HepG2 (cell line): ENCODE data around the gene LIMK2. TPM values are rescaled to one million over a fixed set of nuclear protein-coding genes. Genes with fewer than 3 reads are reported as not detected.

ENCODE experiments used
- ATAC-seq: fragments of 200-7000 bp; cut with Tn5 transposase; 3 replicates; pipeline ENCODE4 v1.9.1; 2020; ENCODE audit warnings: mild to moderate bottlenecking, moderate library complexity
- BruUV-seq: library from RNA; stranded (reverse); fragments of 400-500 nt; replicated peaks from 2 replicates; lab custom pipeline; 2021; lab: Mats Ljungman, UMichigan
- CTCF ChIA-PET: fragments of 300-600 bp; formaldehyde crosslinking; extraction: SDS; loops from one replicate; lab custom pipeline; 2021; ENCODE audit warnings: low total read pairs, inconsistent platforms, low intra/inter-chr PET ratio; lab: Yijun Ruan, JAX
- POLR2A ChIA-PET: fragments of 350-600 bp; sonication (Branson Sonifier 250); formaldehyde crosslinking; loops from one replicate; lab custom pipeline; 2020; ENCODE audit warnings: antibody characterized with exemption, inconsistent platforms; lab: Yijun Ruan, JAX
- DNase-seq: peaks from one replicate; pipeline ENCODE4 v3.0.0-alpha.2; 2015; ENCODE audit warnings: low spot score
- FAIRE-seq: peaks from 3 replicates; lab custom pipeline; 2011; peaks lifted over from hg19 to GRCh38; lab: Jason Lieb, UNC
- H2AFZ ChIP-seq: one replicate; pipeline ENCODE4 v1.6.1; 2011; ENCODE audit warnings: low read length, inconsistent platforms
- H3K27ac ChIP-seq: fragments of 300-600 bp; 3 replicates; pipeline ENCODE4 v1.8.0; 2011; ENCODE audit warnings: mixed run types, mild to moderate bottlenecking, mixed read lengths, low read length, inconsistent platforms; ENCODE audit not compliant: insufficient read depth; ENCODE audit errors: extremely low read length
- H3K27me3 ChIP-seq, 2 experiments: fragments of 200-600 bp in 1 of 2; 2 replicates in 1 of 2; 3 replicates in 1 of 2; pipeline versions ENCODE4 v1.6.0 to v1.8.0; 2011; ENCODE audit warnings: low read length in 2 of 2, mild to moderate bottlenecking in 2 of 2, moderate library complexity in 2 of 2, inconsistent platforms in 1 of 2; ENCODE audit not compliant: insufficient read depth in 2 of 2, control insufficient read depth in 1 of 2
- H3K36me3 ChIP-seq, 2 experiments: fragments of 200-600 bp in 1 of 2; replicated peaks in 1 of 2; 2 replicates in 1 of 2; 3 replicates in 1 of 2; pipeline versions ENCODE4 v1.5.1 to v1.8.0; 2011; ENCODE audit warnings: low read length in 2 of 2, inconsistent platforms in 1 of 2; ENCODE audit not compliant: insufficient read depth in 2 of 2, control insufficient read depth in 1 of 2
- H3K4me1 ChIP-seq: 2 replicates; pipeline ENCODE4 v1.5.1; 2012; ENCODE audit warnings: low read length, inconsistent platforms; ENCODE audit not compliant: insufficient read depth
- H3K4me2 ChIP-seq: 2 replicates; pipeline ENCODE4 v1.6.0; 2011; ENCODE audit warnings: low read depth, low read length, inconsistent platforms
- H3K4me3 ChIP-seq, 3 experiments: fragments of 200-600 bp in 1 of 3; sonication (generic), shearing (Covaris generic) in 1 of 3; replicated peaks in 1 of 3; 2 replicates each; pipeline ENCODE4 v1.5.1; 2011 to 2016; ENCODE audit warnings: low read length in 3 of 3, inconsistent platforms in 2 of 3, low read depth in 2 of 3, mild to moderate bottlenecking in 2 of 3, control low read depth in 1 of 3, mixed read lengths in 1 of 3; ENCODE audit not compliant: insufficient read depth in 1 of 3
- H3K79me2 ChIP-seq: one replicate; pipeline ENCODE4 v1.6.1; 2011; ENCODE audit warnings: low read length, inconsistent platforms; ENCODE audit not compliant: insufficient read depth
- H3K9ac ChIP-seq: 2 replicates; pipeline ENCODE4 v1.6.0; 2011; ENCODE audit warnings: mild to moderate bottlenecking, low read depth, low read length, inconsistent platforms; ENCODE audit not compliant: insufficient read depth
- H3K9me3 ChIP-seq: 2 replicates; pipeline ENCODE4 v1.5.1; 2012; ENCODE audit warnings: mild to moderate bottlenecking, low read length
- H4K20me1 ChIP-seq: 2 replicates; pipeline ENCODE4 v1.6.0; 2011; ENCODE audit warnings: inconsistent platforms, mild to moderate bottlenecking, low read length, moderate library complexity; ENCODE audit not compliant: insufficient read depth
- AHR ChIP-seq: IDR thresholded peaks from 2 replicates; pipeline ENCODE4 v1.6.1; 2018; ENCODE audit warnings: missing genetic modification reagents, missing compliant biosample characterization
- HMGA1 ChIP-seq: sonication (generic); formaldehyde crosslinking; conservative IDR thresholded peaks from 2 replicates; pipeline ENCODE4 v1.4.0; 2020; ENCODE audit warnings: missing genetic modification reagents
- KDM5A ChIP-seq: fragments of 200-600 bp; sonication (generic); IDR thresholded peaks from 2 replicates; pipeline ENCODE4 v1.7.0; 2018; ENCODE audit warnings: antibody characterized with exemption, mild to moderate bottlenecking, low read length, borderline replicate concordance
- MAFK ChIP-seq, 2 experiments: IDR thresholded peaks in 1 of 2; conservative IDR thresholded peaks in 1 of 2; 2 replicates each; pipeline ENCODE4 v1.6.1; 2011; ENCODE audit warnings: improper control_type of control experiment in 2 of 2, low read length in 2 of 2
- PHF21A ChIP-seq: sonication (generic); formaldehyde crosslinking; IDR thresholded peaks from 2 replicates; pipeline ENCODE4 v1.5.0; 2020; ENCODE audit warnings: mild to moderate bottlenecking, missing genetic modification reagents
- POLR2A ChIP-seq, 2 experiments: IDR thresholded peaks; 2 replicates each; pipeline ENCODE4 v1.6.1; 2011; ENCODE audit warnings: low read depth in 2 of 2, low read length in 2 of 2, mild to moderate bottlenecking in 1 of 2, moderate library complexity in 1 of 2; ENCODE audit not compliant: insufficient read depth in 1 of 2
- RXRA ChIP-seq: sonication (generic); formaldehyde crosslinking; IDR thresholded peaks from 2 replicates; pipeline ENCODE4 v1.5.1; 2020; ENCODE audit warnings: missing genetic modification reagents
- SALL1 ChIP-seq: sonication (generic); formaldehyde crosslinking; IDR thresholded peaks from 2 replicates; pipeline ENCODE4 v1.8.0; 2022; ENCODE audit warnings: mild to moderate bottlenecking, missing genetic modification reagents
- SOX6 ChIP-seq, 2 experiments: fragments of 450-650 bp in 1 of 2; sonication (generic) in 1 of 2; formaldehyde crosslinking in 1 of 2; IDR thresholded peaks; 2 replicates each; pipeline versions ENCODE4 v1.4.0 to v1.6.1; 2017 to 2020; ENCODE audit warnings: antibody characterized with exemption in 1 of 2, mild to moderate bottlenecking in 1 of 2, missing genetic modification reagents in 1 of 2
- ZNF570 ChIP-seq: sonication (generic); formaldehyde crosslinking; IDR thresholded peaks from 2 replicates; pipeline ENCODE4 v1.4.0; 2020; ENCODE audit warnings: mild to moderate bottlenecking, missing genetic modification reagents, borderline replicate concordance
- ZNF644 ChIP-seq: IDR thresholded peaks from 2 replicates; pipeline ENCODE4 v1.6.1; 2016; ENCODE audit warnings: low read depth
- ZZZ3 ChIP-seq: sonication (generic); formaldehyde crosslinking; IDR thresholded peaks from 2 replicates; pipeline ENCODE4 v1.4.0; 2020; ENCODE audit warnings: missing genetic modification reagents, mild to moderate bottlenecking, borderline replicate concordance
- WGBS: methylation state at CpG from one replicate; pipeline ENCODE4 v1.1.6; 2017; ENCODE audit warnings: low lambda C conversion rate; 5-methylcytosine and 5-hydroxymethylcytosine counted together
- in situ Hi-C: cut with HindIII; loops from 2 replicates; pipeline ENCODE4 v1.10.0; 2017; ENCODE audit warnings: low pct_unique_long_range_greater_than_20kb; ENCODE audit not compliant: extremely low pct_ligation_motif_present
- intact Hi-C: fragments of 100-400 bp; cut with micrococcal nuclease; formaldehyde crosslinking; loops from one replicate; pipeline ENCODE4 v1.10.0; 2022; ENCODE audit not compliant: unreplicated experiment
- polyA plus RNA-seq, 8 experiments: library from polyadenylated mRNA; depleted of rRNA in 3 of 8; stranded (reverse) in 7 of 8; unstranded in 1 of 8; fragments of >200 nt; fragmentation: Illumina TruSeq in 4 of 8; extraction: Trizol in 4 of 8; gene quantifications; 2 replicates each; pipeline versions ENCODE4 v1.2.1 to v1.2.3, GENCODE V29; 2011 to 2016; ENCODE audit warnings: low read depth in 4 of 8, missing spikeins in 1 of 8, mixed read lengths in 1 of 8; ENCODE audit not compliant: insufficient read depth in 1 of 8
- total RNA-seq, 5 experiments: library from RNA; depleted of rRNA; stranded (reverse); fragments of >200 nt; fragmentation: Illumina TruSeq; extraction: Trizol; gene quantifications; 2 replicates each; pipeline ENCODE4 v1.2.3, GENCODE V29; 2016; ENCODE audit warnings: low read depth in 1 of 5
- TF ChIP-seq, protein P1 (sequence below): sonication (generic); formaldehyde crosslinking; IDR thresholded peaks from 2 replicates; pipeline ENCODE4 v1.5.1; 2020; ENCODE audit warnings: missing genetic modification reagents, mild to moderate bottlenecking, borderline replicate concordance
- TF ChIP-seq, protein P2 (sequence below): sonication (generic); formaldehyde crosslinking; IDR thresholded peaks from 2 replicates; pipeline ENCODE4 v1.4.0; 2020; ENCODE audit warnings: missing genetic modification reagents
- TF ChIP-seq, protein P3 (sequence below): sonication (generic); formaldehyde crosslinking; IDR thresholded peaks from 2 replicates; pipeline ENCODE4 v1.4.0; 2020; ENCODE audit warnings: missing genetic modification reagents

Gene LIMK2
- total and polyA plus RNA-seq, 2 of the 13 experiments (the other 11 are each of a cell fraction or from before 2014, with no cell fraction given) = 20.9 to 29.8 TPM

DNA sequence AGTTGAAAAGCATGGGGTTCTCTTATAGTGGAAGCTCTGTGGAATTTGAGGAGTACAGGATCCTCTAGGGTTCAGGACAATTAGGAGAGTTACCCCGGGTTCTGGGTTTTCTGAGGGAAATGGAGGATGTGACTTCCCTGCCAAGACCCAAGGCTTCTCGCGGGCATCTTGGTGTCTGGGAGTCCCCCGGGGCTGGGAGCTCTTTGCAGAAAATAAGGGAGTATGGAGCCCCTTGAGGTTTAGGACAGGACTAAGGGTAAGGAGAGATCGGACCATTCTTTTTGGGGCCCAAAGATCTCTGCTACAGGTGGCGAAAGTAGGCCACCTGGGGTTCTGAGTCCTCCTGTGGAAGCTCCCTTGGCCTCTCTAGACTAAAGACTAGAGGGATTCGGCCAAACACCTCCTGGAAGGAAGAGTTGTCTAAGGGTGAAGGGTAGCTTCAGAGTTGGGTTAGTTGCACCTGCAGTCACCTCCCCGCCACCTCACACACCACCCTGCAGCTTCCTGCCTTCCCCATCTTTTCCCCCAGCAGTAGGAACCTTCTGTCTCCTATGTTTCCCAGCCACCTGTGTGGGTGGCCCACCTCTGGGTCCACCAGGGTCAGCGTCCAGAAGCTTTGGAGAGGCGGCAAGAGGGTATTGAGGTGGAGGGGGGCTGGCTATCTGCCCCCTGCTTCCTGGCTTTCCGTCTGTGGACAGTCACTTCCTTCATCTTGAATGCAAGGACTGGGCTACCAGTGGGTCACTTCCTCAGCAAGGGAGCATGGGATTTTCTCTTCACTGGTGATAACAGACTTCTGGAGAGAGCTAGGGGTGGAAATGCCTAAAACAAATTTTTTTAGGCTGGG is 908 bp downstream of the LIMK2 start:
- Histone ChIP-seq H3K27ac (peak overlapping the region; percentile 73), H3K9ac (peak overlapping the region; percentile 90), H3K27me3 (no peaks in the 10 kb centered on the region; a peak in 1 of 5 replicates), H3K9me3 (no peaks in the 10 kb centered on the region), H3K4me2 (peak overlapping the region; percentile 98), H4K20me1 (no peaks in the 10 kb centered on the region), H3K4me3 (peak overlapping the region; percentile 90 to 99 (median 97)), H2AFZ (no peak overlapping the region), H3K4me1 (peaks cover 84% of the 10 kb centered on the region), H3K79me2 (peaks cover 57% of the 10 kb centered on the region), H3K36me3 (no peaks in the 10 kb centered on the region; a peak in 1 of 5 replicates)
- BruUV-seq = TSS peak; percentile 49
- DNase-seq (no peak), FAIRE-seq (no peak), ATAC-seq (peak; percentile 3; the same call in 1 of the 3 replicates)
- intact Hi-C loops = loop anchor here (1.0 kb wide), 1 partner anchor 18 kb away; no protein-coding TSS in a partner anchor
- CTCF ChIA-PET = interaction anchor here (1.8 to 3.0 kb wide), 2 partner anchors 14 to 19 kb away, joined by 5 to 34 read pairs; no protein-coding TSS in a partner anchor
- POLR2A ChIA-PET = interaction anchor here (1.5 to 6.3 kb wide), 3 partner anchors 14 to 52 kb away, joined by 4 to 168 read pairs (median 4); no protein-coding TSS in a partner anchor
- 3% methylated on average over 9 of the region's 11 CpGs for WGBS
- in situ Hi-C loops = no loop called here
- TF ChIP-seq, protein P1, sequence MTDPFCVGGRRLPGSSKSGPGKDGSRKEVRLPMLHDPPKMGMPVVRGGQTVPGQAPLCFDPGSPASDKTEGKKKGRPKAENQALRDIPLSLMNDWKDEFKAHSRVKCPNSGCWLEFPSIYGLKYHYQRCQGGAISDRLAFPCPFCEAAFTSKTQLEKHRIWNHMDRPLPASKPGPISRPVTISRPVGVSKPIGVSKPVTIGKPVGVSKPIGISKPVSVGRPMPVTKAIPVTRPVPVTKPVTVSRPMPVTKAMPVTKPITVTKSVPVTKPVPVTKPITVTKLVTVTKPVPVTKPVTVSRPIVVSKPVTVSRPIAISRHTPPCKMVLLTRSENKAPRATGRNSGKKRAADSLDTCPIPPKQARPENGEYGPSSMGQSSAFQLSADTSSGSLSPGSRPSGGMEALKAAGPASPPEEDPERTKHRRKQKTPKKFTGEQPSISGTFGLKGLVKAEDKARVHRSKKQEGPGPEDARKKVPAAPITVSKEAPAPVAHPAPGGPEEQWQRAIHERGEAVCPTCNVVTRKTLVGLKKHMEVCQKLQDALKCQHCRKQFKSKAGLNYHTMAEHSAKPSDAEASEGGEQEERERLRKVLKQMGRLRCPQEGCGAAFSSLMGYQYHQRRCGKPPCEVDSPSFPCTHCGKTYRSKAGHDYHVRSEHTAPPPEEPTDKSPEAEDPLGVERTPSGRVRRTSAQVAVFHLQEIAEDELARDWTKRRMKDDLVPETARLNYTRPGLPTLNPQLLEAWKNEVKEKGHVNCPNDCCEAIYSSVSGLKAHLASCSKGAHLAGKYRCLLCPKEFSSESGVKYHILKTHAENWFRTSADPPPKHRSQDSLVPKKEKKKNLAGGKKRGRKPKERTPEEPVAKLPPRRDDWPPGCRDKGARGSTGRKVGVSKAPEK (CRISPR knock-in tag) = no peak
- TF ChIP-seq KDM5A (0 out of 2 replicates have a peak, but pooled peaks have one; percentile 0), PHF21A (CRISPR knock-in tag) (no peak), ZNF644 (no peak), HMGA1 (CRISPR knock-in tag) (no peak), ZZZ3 (CRISPR knock-in tag) (no peak), SOX6 (IDR thresholded peaks at IDR 0.05) (no peak), SOX6 (CRISPR knock-in tag; IDR thresholded peaks at IDR 0.05) (no peak), RXRA (CRISPR knock-in tag) (no peak), SALL1 (no peak), POLR2A (IDR thresholded peaks at IDR 0.05; ENCODE audit: insufficient read depth in 1 of 2, low read depth in 2 of 2, low read length in 2 of 2) (no peak), AHR (CRISPR knock-in tag) (0 out of 2 replicates have a peak, but pooled peaks have one; percentile 34), MAFK (conservative IDR thresholded peaks at IDR 0.05 in 1 of 2, IDR thresholded peaks at IDR 0.05 in 1 of 2; ENCODE audit: low read length in 2 of 2) (no peak), ZNF570 (CRISPR knock-in tag) (no peak)
- TF ChIP-seq, protein P2, sequence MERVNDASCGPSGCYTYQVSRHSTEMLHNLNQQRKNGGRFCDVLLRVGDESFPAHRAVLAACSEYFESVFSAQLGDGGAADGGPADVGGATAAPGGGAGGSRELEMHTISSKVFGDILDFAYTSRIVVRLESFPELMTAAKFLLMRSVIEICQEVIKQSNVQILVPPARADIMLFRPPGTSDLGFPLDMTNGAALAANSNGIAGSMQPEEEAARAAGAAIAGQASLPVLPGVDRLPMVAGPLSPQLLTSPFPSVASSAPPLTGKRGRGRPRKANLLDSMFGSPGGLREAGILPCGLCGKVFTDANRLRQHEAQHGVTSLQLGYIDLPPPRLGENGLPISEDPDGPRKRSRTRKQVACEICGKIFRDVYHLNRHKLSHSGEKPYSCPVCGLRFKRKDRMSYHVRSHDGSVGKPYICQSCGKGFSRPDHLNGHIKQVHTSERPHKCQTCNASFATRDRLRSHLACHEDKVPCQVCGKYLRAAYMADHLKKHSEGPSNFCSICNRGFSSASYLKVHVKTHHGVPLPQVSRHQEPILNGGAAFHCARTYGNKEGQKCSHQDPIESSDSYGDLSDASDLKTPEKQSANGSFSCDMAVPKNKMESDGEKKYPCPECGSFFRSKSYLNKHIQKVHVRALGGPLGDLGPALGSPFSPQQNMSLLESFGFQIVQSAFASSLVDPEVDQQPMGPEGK (CRISPR knock-in tag) = peak; percentile 19; the same call in 1 of the 2 replicates
- TF ChIP-seq, protein P3, sequence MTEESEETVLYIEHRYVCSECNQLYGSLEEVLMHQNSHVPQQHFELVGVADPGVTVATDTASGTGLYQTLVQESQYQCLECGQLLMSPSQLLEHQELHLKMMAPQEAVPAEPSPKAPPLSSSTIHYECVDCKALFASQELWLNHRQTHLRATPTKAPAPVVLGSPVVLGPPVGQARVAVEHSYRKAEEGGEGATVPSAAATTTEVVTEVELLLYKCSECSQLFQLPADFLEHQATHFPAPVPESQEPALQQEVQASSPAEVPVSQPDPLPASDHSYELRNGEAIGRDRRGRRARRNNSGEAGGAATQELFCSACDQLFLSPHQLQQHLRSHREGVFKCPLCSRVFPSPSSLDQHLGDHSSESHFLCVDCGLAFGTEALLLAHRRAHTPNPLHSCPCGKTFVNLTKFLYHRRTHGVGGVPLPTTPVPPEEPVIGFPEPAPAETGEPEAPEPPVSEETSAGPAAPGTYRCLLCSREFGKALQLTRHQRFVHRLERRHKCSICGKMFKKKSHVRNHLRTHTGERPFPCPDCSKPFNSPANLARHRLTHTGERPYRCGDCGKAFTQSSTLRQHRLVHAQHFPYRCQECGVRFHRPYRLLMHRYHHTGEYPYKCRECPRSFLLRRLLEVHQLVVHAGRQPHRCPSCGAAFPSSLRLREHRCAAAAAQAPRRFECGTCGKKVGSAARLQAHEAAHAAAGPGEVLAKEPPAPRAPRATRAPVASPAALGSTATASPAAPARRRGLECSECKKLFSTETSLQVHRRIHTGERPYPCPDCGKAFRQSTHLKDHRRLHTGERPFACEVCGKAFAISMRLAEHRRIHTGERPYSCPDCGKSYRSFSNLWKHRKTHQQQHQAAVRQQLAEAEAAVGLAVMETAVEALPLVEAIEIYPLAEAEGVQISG (CRISPR knock-in tag) = no peak
